ENCODE data around the gene INCA1.
A peak's percentile ranks its signal among the peaks of the same experiment; 100 is the strongest.

DNA sequence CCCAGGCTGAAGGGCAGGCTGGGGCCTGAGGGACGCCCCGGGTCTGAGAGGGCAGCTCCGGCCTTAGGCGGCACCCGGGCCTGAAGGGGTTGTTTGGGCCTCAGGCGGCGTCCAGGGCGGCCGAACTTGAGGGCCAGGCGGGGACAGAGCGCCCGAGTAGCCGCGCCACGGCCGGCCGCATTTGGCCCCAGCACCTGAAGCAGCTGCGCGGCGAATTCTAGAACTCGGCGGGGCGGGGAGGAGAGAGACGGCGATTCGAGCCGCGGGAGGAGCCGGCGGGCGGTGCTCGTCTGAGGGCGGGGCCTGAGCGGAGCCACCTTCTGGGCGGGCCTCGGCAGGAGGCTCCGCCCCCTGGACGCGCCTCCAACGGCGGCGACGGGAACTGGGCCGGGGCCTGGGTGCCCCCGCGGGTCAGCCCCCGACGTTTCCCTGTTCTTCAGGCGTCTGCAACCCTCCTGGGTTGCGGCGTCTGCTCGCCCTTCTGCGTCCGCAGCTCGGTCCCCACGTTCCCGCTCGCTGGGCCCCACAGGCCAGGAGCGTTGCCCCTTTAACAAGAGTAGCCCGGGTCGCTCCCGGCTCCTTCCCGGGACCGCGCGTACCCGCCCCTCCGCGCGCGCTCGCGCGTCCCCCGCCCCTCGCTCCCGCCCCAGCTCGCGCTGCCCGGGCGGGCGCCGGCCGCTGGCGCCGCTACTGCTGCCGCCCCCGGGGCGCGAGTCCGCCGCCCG, at the start of gene INCA1, which contains the start of gene KIF1C:
- TF ChIP-seq, protein P1, sequence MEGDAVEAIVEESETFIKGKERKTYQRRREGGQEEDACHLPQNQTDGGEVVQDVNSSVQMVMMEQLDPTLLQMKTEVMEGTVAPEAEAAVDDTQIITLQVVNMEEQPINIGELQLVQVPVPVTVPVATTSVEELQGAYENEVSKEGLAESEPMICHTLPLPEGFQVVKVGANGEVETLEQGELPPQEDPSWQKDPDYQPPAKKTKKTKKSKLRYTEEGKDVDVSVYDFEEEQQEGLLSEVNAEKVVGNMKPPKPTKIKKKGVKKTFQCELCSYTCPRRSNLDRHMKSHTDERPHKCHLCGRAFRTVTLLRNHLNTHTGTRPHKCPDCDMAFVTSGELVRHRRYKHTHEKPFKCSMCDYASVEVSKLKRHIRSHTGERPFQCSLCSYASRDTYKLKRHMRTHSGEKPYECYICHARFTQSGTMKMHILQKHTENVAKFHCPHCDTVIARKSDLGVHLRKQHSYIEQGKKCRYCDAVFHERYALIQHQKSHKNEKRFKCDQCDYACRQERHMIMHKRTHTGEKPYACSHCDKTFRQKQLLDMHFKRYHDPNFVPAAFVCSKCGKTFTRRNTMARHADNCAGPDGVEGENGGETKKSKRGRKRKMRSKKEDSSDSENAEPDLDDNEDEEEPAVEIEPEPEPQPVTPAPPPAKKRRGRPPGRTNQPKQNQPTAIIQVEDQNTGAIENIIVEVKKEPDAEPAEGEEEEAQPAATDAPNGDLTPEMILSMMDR (IDR thresholded peaks at IDR 0.05): peak in 5 of 6 experiments; percentile 15 to 54 (median 49)
- TF ChIP-seq POLR2A (IDR thresholded peaks at IDR 0.05): peak; percentile 57 to 73
